ENCODE measurements around the gene SYT3. TPM values are rescaled to one million over a fixed set of nuclear protein-coding genes. Genes with fewer than 3 reads are reported as not detected.

The SYT3 gene, protein sequence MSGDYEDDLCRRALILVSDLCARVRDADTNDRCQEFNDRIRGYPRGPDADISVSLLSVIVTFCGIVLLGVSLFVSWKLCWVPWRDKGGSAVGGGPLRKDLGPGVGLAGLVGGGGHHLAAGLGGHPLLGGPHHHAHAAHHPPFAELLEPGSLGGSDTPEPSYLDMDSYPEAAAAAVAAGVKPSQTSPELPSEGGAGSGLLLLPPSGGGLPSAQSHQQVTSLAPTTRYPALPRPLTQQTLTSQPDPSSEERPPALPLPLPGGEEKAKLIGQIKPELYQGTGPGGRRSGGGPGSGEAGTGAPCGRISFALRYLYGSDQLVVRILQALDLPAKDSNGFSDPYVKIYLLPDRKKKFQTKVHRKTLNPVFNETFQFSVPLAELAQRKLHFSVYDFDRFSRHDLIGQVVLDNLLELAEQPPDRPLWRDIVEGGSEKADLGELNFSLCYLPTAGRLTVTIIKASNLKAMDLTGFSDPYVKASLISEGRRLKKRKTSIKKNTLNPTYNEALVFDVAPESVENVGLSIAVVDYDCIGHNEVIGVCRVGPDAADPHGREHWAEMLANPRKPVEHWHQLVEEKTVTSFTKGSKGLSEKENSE
- not detected in 2 replicates for total RNA-seq (2014; rRNA removed; shearing (Covaris generic))

GRCh38 chr19:50639121-50640112 lies at the start of gene SYT3:
TSS of gene SYT3 (minus strand) at chr19:50639881. CDS start at chr19:50637411, 2,470 bp downstream.
- DNase-seq (ENCODE audit: low spot score), result no peak

- DNase-seq (ENCODE audit: low spot score), result no peak
Measured at GRCh38 chr19:50688766-50689165, 49.1 kb upstream of the SYT3 start.

DNA sequence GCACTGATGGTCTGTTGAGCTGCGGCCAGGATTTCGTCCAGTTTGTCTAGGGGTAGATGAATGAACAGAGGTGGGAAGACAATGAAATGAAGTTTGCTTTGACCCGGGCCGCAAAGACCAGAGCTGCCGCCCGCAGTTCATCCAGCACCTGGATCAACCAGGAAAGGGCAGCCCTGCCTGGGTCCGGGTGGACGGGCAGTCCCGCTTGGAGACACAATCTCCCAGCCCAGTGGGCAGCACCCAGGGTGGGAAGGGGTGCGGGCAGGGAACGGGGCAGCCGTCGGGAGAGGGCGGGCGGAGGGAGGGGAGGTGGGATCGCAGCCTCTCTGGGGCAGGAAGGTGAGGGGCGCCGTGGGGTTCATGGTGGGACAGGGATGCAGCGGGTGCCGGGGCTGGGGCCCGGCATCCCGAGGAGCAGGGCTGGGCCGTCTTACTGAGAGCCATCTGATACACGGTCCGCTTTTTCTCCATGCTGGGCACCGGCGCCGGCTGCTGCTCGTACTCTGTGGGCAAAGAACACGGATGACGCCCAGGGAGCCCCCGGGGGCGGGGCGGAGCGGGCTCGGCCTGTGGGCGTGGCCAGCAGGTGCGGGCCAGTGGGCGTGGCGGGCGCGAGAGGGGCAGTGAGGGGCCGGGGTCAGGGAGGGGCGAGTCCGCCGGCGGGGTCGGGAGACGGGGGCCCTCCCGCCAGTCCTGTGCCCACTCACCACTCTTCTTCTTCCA lies 46.8 kb upstream of the SYT3 start:
- no peak for DNase-seq (ENCODE audit: low spot score)

GRCh38 chr19:50679177-50680125 lies 39.8 kb upstream of the SYT3 start:
- peak; percentile 87 for DNase-seq (ENCODE audit: low spot score)

GRCh38 chr19:50678323-50678722 lies 38.6 kb upstream of the SYT3 start:
- DNase-seq (ENCODE audit: low spot score), result no peak

DNA sequence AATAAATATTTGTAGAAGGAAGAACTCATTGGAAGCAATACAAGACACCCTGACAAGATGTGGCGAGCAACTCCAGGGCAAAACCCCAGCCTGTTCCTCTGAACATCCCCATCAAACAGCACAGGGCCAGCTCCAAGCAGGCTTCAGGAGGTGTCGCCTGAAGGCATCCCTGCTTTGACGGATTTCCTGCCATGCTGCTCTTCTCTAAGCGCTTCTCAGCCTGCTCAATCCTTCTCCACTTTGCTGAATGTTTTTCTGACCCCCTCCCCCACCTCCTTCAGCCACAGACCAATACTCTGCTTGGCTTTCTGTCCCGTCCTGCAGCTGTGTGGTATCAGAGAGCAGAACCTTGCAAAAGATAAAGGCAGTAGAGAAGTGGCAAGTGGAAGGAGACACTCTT lies 38.0 kb upstream of the SYT3 start:
- DNase-seq (ENCODE audit: low spot score), result no peak

GRCh38 chr19:50676625-50677197 lies 37.0 kb upstream of the SYT3 start:
- peak; percentile 33 for DNase-seq (ENCODE audit: low spot score)

DNA sequence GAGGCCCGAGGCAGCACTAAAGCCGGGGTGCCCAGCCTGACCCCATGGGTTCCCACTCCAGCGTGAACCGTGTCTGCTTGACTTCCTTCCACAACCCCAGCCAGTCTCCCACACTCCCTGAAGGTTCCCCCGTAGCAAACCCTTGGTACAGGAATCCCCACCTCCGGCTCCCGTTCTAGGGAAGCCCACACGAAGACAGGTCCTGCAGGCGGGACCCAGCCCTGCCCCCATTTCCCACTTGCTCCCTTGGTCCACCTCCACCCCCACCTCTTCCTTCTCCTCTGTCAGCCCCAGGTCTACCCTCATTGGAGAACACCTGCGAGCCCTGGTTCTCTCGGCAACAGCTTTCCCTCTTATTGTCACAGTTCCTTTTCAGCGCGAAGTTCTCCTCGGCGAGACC lies 33.4 kb upstream of the SYT3 start:
- no peak for DNase-seq (ENCODE audit: low spot score)

GRCh38 chr19:50670102-50670380 lies 30.4 kb upstream of the SYT3 start:
- DNase-seq (ENCODE audit: low spot score), result no peak

GRCh38 chr19:50669302-50670101 lies 29.8 kb upstream of the SYT3 start:
- peak; percentile 74 for DNase-seq (ENCODE audit: low spot score)

DNA sequence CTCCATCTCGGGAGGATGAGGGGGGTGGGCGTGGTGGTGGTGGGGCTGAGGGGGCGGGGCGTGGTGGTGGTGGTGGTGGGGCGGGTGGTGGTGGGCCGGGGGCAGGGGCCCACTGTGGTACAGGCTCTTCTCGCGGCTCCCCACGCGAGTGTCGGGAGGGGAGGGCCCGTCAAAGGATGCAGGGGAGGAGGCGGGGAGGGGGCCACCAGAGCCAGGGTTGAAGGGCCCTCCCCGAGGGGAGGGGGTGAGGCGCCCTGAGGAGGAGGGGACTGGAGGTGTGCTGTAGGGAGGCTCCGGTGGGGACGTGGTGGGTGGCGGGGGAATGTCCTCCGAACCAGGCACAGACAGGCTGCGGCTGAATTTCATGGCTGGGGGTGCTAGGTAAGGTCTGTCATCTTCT lies 29.2 kb upstream of the SYT3 start:
- no peak for DNase-seq (ENCODE audit: low spot score)

GRCh38 chr19:50668416-50668815 lies 28.7 kb upstream of the SYT3 start:
- DNase-seq (ENCODE audit: low spot score), result no peak

GRCh38 chr19:50667759-50668231 lies 28.1 kb upstream of the SYT3 start:
- DNase-seq (ENCODE audit: low spot score), result no peak

GRCh38 chr19:50667177-50667758 lies 27.6 kb upstream of the SYT3 start:
- DNase-seq (ENCODE audit: low spot score), result no peak

- DNase-seq (ENCODE audit: low spot score), result no peak
Measured at GRCh38 chr19:50666346-50667176, 26.9 kb upstream of the SYT3 start.

GRCh38 chr19:50664204-50664603 lies 24.5 kb upstream of the SYT3 start:
- no peak for DNase-seq (ENCODE audit: low spot score)

DNA sequence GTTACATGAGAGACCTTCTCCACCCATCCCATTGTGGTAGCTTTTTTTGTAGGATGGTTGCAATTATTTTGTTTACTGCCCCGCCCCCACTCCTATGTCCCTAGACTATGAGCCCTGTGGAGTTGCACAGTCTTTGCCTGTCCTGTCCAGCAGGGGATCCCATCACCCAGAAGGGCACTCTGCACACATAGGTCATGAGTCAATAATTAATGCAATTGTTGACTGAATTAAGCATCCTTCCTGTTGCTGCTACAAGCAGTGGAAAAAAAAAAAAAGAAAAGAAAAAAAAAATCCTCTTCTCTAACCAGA lies 23.8 kb upstream of the SYT3 start:
- peak; percentile 70 for DNase-seq (ENCODE audit: low spot score)

All from HT-29 (cell line).